GM12878 (cell line): ENCODE data around the gene CENPO. TPM values are rescaled to one million over a fixed set of nuclear protein-coding genes. Genes with fewer than 3 reads are reported as not detected.

Source experiments
- ATAC-seq: fragments of 200-7000 bp; cut with Tn5 transposase; 3 replicates; pipeline ENCODE4 v1.9.1; 2020; ENCODE audit warnings: mild to moderate bottlenecking, moderate library complexity
- BruUV-seq: library from RNA; stranded (reverse); fragments of 400-500 nt; replicated peaks from 2 replicates; lab custom pipeline; 2021; lab: Mats Ljungman, UMichigan
- CTCF ChIA-PET: fragments of 300-600 bp; sonication (Branson Sonifier 250); formaldehyde crosslinking; extraction: SDS; loops from one replicate; lab custom pipeline; 2021; ENCODE audit warnings: inconsistent platforms; lab: Yijun Ruan, JAX
- POLR2A ChIA-PET: fragments of 350-600 bp; formaldehyde crosslinking; extraction: SDS; loops from one replicate; lab custom pipeline; 2021; ENCODE audit warnings: inconsistent platforms; lab: Charles Lee
- RAD21 ChIA-PET: fragments of 300-600 bp; sonication (Branson Sonifier 250); formaldehyde crosslinking; loops from one replicate; lab custom pipeline; 2023; ENCODE audit warnings: antibody characterized with exemption; ENCODE audit not compliant: unreplicated experiment; lab: Charles Lee
- SMC1A ChIA-PET: fragments of 300-600 bp; sonication (Branson Sonifier 250); formaldehyde crosslinking; loops from one replicate; lab custom pipeline; 2023; ENCODE audit not compliant: unreplicated experiment, uncharacterized antibody; lab: Charles Lee
- DNase-seq: peaks from one replicate; pipeline ENCODE4 v3.0.0-alpha.2; 2011; ENCODE audit warnings: low read depth, low spot score
- FAIRE-seq: peaks from 3 replicates; lab custom pipeline; 2011; peaks lifted over from hg19 to GRCh38; lab: Jason Lieb, UNC
- H2AFZ ChIP-seq: 2 replicates; pipeline ENCODE4 v1.6.0; 2011; ENCODE audit warnings: low read depth, low read length, control low read depth; ENCODE audit not compliant: control insufficient read depth
- H3K27ac ChIP-seq: 2 replicates; pipeline ENCODE4 v1.5.1; 2011; ENCODE audit warnings: control low read depth; ENCODE audit not compliant: control insufficient read depth, insufficient read depth
- H3K27me3 ChIP-seq, 2 experiments: replicated peaks in 1 of 2; 2 replicates each; pipeline versions ENCODE4 v1.6.0 to v1.6.1; 2011; ENCODE audit warnings: low read length in 1 of 2; ENCODE audit not compliant: control insufficient read depth in 2 of 2, insufficient read depth in 2 of 2
- H3K36me3 ChIP-seq, 2 experiments: 2 replicates each; pipeline ENCODE4 v1.5.1; 2011; ENCODE audit warnings: low read length in 1 of 2; ENCODE audit not compliant: control insufficient read depth in 2 of 2, insufficient read depth in 2 of 2
- H3K4me1 ChIP-seq: 2 replicates; pipeline ENCODE4 v1.6.1; 2011; ENCODE audit warnings: mild to moderate bottlenecking, low read length, moderate library complexity, mixed read lengths; ENCODE audit not compliant: control insufficient read depth, insufficient read depth
- H3K4me2 ChIP-seq: 2 replicates; pipeline ENCODE4 v1.6.0; 2011; ENCODE audit warnings: control low read depth; ENCODE audit not compliant: control insufficient read depth, insufficient read depth
- H3K4me3 ChIP-seq: fragments of 200-600 bp; sonication (generic); 2 replicates; pipeline ENCODE4 v1.5.1; 2016
- H3K79me2 ChIP-seq: 2 replicates; pipeline ENCODE4 v1.6.0; 2011; ENCODE audit warnings: low read length; ENCODE audit not compliant: control insufficient read depth, insufficient read depth
- H3K9ac ChIP-seq: 2 replicates; pipeline ENCODE4 v1.8.0; 2011; ENCODE audit warnings: low read length, control low read depth, mixed read lengths; ENCODE audit not compliant: control insufficient read depth, insufficient read depth
- H3K9me3 ChIP-seq: replicated peaks from 3 replicates; pipeline ENCODE4 v1.5.1; 2011; ENCODE audit warnings: mild to moderate bottlenecking, low read length; ENCODE audit not compliant: control insufficient read depth, insufficient read depth
- H4K20me1 ChIP-seq: 2 replicates; pipeline ENCODE4 v1.6.0; 2011; ENCODE audit not compliant: control insufficient read depth, insufficient read depth
- BCL11A ChIP-seq: IDR thresholded peaks from 2 replicates; pipeline ENCODE4 v1.6.1; 2011; ENCODE audit warnings: low read depth, low read length
- CEBPB ChIP-seq, 2 experiments: fragments of 150-350 bp in 1 of 2; IDR thresholded peaks; 2 replicates each; pipeline ENCODE4 v1.6.1; 2012 to 2014; ENCODE audit warnings: low read depth in 2 of 2, low read length in 2 of 2, borderline replicate concordance in 1 of 2, inconsistent platforms in 1 of 2
- CHD2 ChIP-seq: IDR thresholded peaks from 2 replicates; pipeline ENCODE4 v1.6.1; 2011; ENCODE audit warnings: low read depth, low read length, improper control_type of control experiment, borderline replicate concordance
- ESRRA ChIP-seq: IDR thresholded peaks from 2 replicates; pipeline ENCODE4 v1.6.1; 2012; ENCODE audit warnings: mild to moderate bottlenecking, low read length, improper control_type of control experiment
- IKZF2 ChIP-seq, 2 experiments: fragments of 450-650 bp; IDR thresholded peaks; 2 replicates each; pipeline ENCODE4 v1.6.1; 2017; ENCODE audit warnings: mild to moderate bottlenecking in 2 of 2, moderate library complexity in 2 of 2
- MXI1 ChIP-seq: fragments of 150-350 bp; IDR thresholded peaks from 2 replicates; pipeline ENCODE4 v1.6.1; 2011; ENCODE audit warnings: low read depth, mild to moderate bottlenecking, inconsistent platforms, low read length, improper control_type of control experiment
- NBN ChIP-seq: fragments of 450-650 bp; IDR thresholded peaks from 2 replicates; pipeline ENCODE4 v1.6.1; 2016
- NR2F1 ChIP-seq: fragments of 450-650 bp; conservative IDR thresholded peaks from 2 replicates; pipeline ENCODE4 v1.6.1; 2017; ENCODE audit warnings: mild to moderate bottlenecking
- PML ChIP-seq: IDR thresholded peaks from 2 replicates; pipeline ENCODE4 v1.6.1; 2012; ENCODE audit warnings: low read length, inconsistent platforms
- RUNX3 ChIP-seq: IDR thresholded peaks from 2 replicates; pipeline ENCODE4 v1.6.1; 2012; ENCODE audit warnings: low read length, inconsistent platforms
- SMAD1 ChIP-seq: fragments of 450-650 bp; IDR thresholded peaks from 2 replicates; pipeline ENCODE4 v1.6.1; 2018; ENCODE audit warnings: mild to moderate bottlenecking, low read depth; ENCODE audit not compliant: partially characterized antibody
- ZNF217 ChIP-seq: fragments of 450-650 bp; IDR thresholded peaks from 2 replicates; pipeline ENCODE4 v1.6.1; 2017; ENCODE audit warnings: antibody characterized with exemption, mild to moderate bottlenecking
- WGBS: methylation state at CpG from one replicate; pipeline ENCODE4 v1.1.6; 2016; ENCODE audit warnings: low lambda C conversion rate; ENCODE audit not compliant: insufficient replicate concordance, insufficient coverage; ENCODE audit errors: missing lambda C conversion rate; 5-methylcytosine and 5-hydroxymethylcytosine counted together
- in situ Hi-C: fragments of 300-500 bp; cut with MboI; formaldehyde crosslinking; loops from 9 replicates; pipeline ENCODE4 v1.14.3; 2018; ENCODE audit warnings: mixed read lengths
- intact Hi-C: fragments of 100-400 bp; cut with micrococcal nuclease; formaldehyde crosslinking; loops from one replicate; pipeline ENCODE4 v1.14.2; 2022; ENCODE audit not compliant: unreplicated experiment
- polyA plus RNA-seq, 11 experiments: library from polyadenylated mRNA; depleted of rRNA in 4 of 11; unstranded in 6 of 11; stranded (reverse) in 5 of 11; fragments of >200 nt; fragmentation: Nextera tagmentation in 4 of 11; fragmentation: Illumina TruSeq in 1 of 11; extraction: Ambion mirVana in 4 of 11; extraction: Trizol in 1 of 11; gene quantifications; 1 replicate in 1 of 11; 2 replicates in 10 of 11; pipeline versions ENCODE4 v1.2.1 to v1.2.3, GENCODE V29; 2011 to 2016; ENCODE audit warnings: inconsistent platforms in 2 of 11, missing spikeins in 2 of 11, low read depth in 1 of 11
- total RNA-seq, 4 experiments: library from RNA; depleted of rRNA in 3 of 4; stranded (reverse); fragments of >200 nt in 3 of 4; fragmentation: Illumina TruSeq in 1 of 4; extraction: Trizol in 1 of 4; gene quantifications; 2 replicates each; pipeline versions ENCODE4 v1.2.1 to v1.2.3, GENCODE V29; 2013 to 2021
- TF ChIP-seq, protein P1 (sequence below): IDR thresholded peaks from 2 replicates; pipeline ENCODE4 v1.6.1; 2011; ENCODE audit warnings: mild to moderate bottlenecking, low read depth, low read length, moderate library complexity; ENCODE audit not compliant: insufficient replicate concordance
- TF ChIP-seq, protein P2 (sequence below): fragments of 450-650 bp; IDR thresholded peaks from 2 replicates; pipeline ENCODE4 v1.6.1; 2016; ENCODE audit warnings: mild to moderate bottlenecking

Gene CENPO
- total and polyA plus RNA-seq, 10 of the 15 experiments (the other 5 are each of a cell fraction or from before 2014, with no cell fraction given), result 18.7 to 37.0 (median 31.4) TPM

- Histone ChIP-seq H2AFZ (peak overlapping the region; percentile 69), H3K9me3 (no peaks in the 10 kb centered on the region; the same call in 2 of the 3 replicates), H3K4me2 (peak overlapping the region; percentile 78), H4K20me1 (no peaks in the 10 kb centered on the region), H3K79me2 (peaks cover 50% of the 10 kb centered on the region), H3K4me3 (peak overlapping the region; percentile 97), H3K27me3 (no peaks in the 10 kb centered on the region), H3K36me3 (peaks cover 0 to 3% of the 10 kb centered on the region in 2 experiments; a peak in 2 of 4 replicates), H3K4me1 (peaks cover 6% of the 10 kb centered on the region), H3K9ac (peak overlapping the region; percentile 93)
- ChIA-PET RAD21 (interaction anchor here (1.2 to 3.4 kb wide), 3 partner anchors 66 to 180 kb away, joined by 3 to 24 read pairs (median 16); no protein-coding TSS in a partner anchor), CTCF (interaction anchor here (0.8 to 1.3 kb wide), 4 partner anchors 15 to 383 kb away, joined by 3 to 4 read pairs (median 4); no protein-coding TSS in a partner anchor), POLR2A (interaction anchor here (0.8 to 1.5 kb wide), 4 partner anchors 14 to 73 kb away, joined by 3 to 6 read pairs (median 3); no protein-coding TSS in a partner anchor), SMC1A (interaction anchor here (0.8 to 1.9 kb wide), 5 partner anchors 17 to 371 kb away, joined by 3 to 6 read pairs (median 3); no protein-coding TSS in a partner anchor)
- 3% methylated on average over 14 of the region's 14 CpGs for WGBS
- ATAC-seq (peak; percentile 7; the same call in 2 of the 3 replicates), FAIRE-seq (no peak)
- TSS peak; percentile 82 for BruUV-seq
- intact Hi-C loops, result loop anchor here (2.0 to 10.0 kb wide), 2 partner anchors 33 to 299 kb away; partner anchors contain the start of gene NCOA1
- TF ChIP-seq BCL11A (no peak), ZNF217 (no peak), NR2F1 (no peak)
- TF ChIP-seq, all 136 proteins: peak for 0
- in situ Hi-C loops, result no loop called here
- peak overlapping the region; percentile 98 for H3K27ac ChIP-seq
- DNase-seq, result no peak
These were observed 673 bp downstream of the CENPO start for GRCh38 chr2:24793761-24794435.

- in situ Hi-C loops (no loop called here), intact Hi-C loops (loop anchor here (10.0 kb wide), 1 partner anchor 303 kb away; the partner anchor contains the start of gene NCOA1)
- no peak overlapping the region for H3K4me3 ChIP-seq
- no peak overlapping the region for H3K9ac ChIP-seq
- H3K27ac ChIP-seq, result no peak overlapping the region
- H3K27me3 ChIP-seq, result no peaks in the 10 kb centered on the region
- 98% methylated on average over 2 of the region's 2 CpGs for WGBS
- H3K79me2 ChIP-seq, result peaks cover 50% of the 10 kb centered on the region
- CTCF ChIA-PET, result interaction anchor here (1.0 to 2.0 kb wide), 3 partner anchors 28 to 375 kb away, joined by 3 to 6 read pairs (median 5); no protein-coding TSS in a partner anchor
- H3K4me1 ChIP-seq, result no peaks in the 10 kb centered on the region
- no TSS peak for BruUV-seq
- SMC1A ChIA-PET, result interaction anchor here (0.8 to 1.2 kb wide), 2 partner anchors 8 to 13 kb away, joined by 3 read pairs; no protein-coding TSS in a partner anchor
- H3K9me3 ChIP-seq, result peaks cover 4% of the 10 kb centered on the region; the same call in 1 of the 3 replicates
- H3K36me3 ChIP-seq, result peaks cover 4 to 8% of the 10 kb centered on the region in 2 experiments
- DNase-seq, result no peak
- no peak for ATAC-seq
- RAD21 ChIA-PET, result interaction anchor here (0.9 kb wide), 1 partner anchor 375 kb away, joined by 4 read pairs; no protein-coding TSS in a partner anchor
- H4K20me1 ChIP-seq, result no peaks in the 10 kb centered on the region
- H3K4me2 ChIP-seq, result no peak overlapping the region
- FAIRE-seq, result no peak
- POLR2A ChIA-PET, result no interaction called here
- H2AFZ ChIP-seq, result no peak overlapping the region
- TF ChIP-seq CHD2 (no peak), PML (no peak), NBN (no peak), RUNX3 (no peak), MXI1 (no peak), ESRRA (no peak), IKZF2 (IDR thresholded peaks at IDR 0.05) (no peak), SMAD1 (no peak), CEBPB (IDR thresholded peaks at IDR 0.05; ENCODE audit: borderline replicate concordance in 1 of 2, low read depth in 2 of 2, low read length in 2 of 2) (no peak)
- TF ChIP-seq, protein P1, sequence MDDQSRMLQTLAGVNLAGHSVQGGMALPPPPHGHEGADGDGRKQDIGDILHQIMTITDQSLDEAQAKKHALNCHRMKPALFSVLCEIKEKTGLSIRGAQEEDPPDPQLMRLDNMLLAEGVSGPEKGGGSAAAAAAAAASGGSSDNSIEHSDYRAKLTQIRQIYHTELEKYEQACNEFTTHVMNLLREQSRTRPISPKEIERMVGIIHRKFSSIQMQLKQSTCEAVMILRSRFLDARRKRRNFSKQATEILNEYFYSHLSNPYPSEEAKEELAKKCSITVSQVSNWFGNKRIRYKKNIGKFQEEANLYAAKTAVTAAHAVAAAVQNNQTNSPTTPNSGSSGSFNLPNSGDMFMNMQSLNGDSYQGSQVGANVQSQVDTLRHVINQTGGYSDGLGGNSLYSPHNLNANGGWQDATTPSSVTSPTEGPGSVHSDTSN, result no peak
- TF ChIP-seq, protein P2, sequence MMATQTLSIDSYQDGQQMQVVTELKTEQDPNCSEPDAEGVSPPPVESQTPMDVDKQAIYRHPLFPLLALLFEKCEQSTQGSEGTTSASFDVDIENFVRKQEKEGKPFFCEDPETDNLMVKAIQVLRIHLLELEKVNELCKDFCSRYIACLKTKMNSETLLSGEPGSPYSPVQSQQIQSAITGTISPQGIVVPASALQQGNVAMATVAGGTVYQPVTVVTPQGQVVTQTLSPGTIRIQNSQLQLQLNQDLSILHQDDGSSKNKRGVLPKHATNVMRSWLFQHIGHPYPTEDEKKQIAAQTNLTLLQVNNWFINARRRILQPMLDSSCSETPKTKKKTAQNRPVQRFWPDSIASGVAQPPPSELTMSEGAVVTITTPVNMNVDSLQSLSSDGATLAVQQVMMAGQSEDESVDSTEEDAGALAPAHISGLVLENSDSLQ, result no peak
These were observed 4.4 kb downstream of the CENPO start for GRCh38 chr2:24797644-24798043.
